ENCODE results near the gene PCDHGA2.

Gene PCDHGA2

GRCh38 chr5:141362719-141363118 is 24.2 kb downstream of the PCDHGA2 start:
- DNase-seq (ENCODE audit: low read depth): no peak
- H3K4me3 ChIP-seq (ENCODE audit: low read depth, low read length): no peak overlapping the region
- TF ChIP-seq CTCF (IDR thresholded peaks at IDR 0.05; ENCODE audit: low read depth, low read length, missing control alignments): no peak

- DNase-seq (ENCODE audit: low read depth): no peak
- H3K4me3 ChIP-seq (ENCODE audit: low read depth, low read length): no peak within 1 kb of the TSS
- TF ChIP-seq CTCF (IDR thresholded peaks at IDR 0.05; ENCODE audit: low read depth, low read length, missing control alignments): no peak
Measured at GRCh38 chr5:141363952-141364660, 25.5 kb downstream of the PCDHGA2 start, which contains the start of gene PCDHGA5. TSS of gene PCDHGA5 (plus strand) at chr5:141364162. CDS start at chr5:141364331, 169 bp downstream.

GRCh38 chr5:141366016-141366896 is 27.7 kb downstream of the PCDHGA2 start:
- no peak for DNase-seq (ENCODE audit: low read depth)
- no peak overlapping the region for H3K4me3 ChIP-seq (ENCODE audit: low read depth, low read length)
- TF ChIP-seq CTCF (IDR thresholded peaks at IDR 0.05; ENCODE audit: low read depth, low read length, missing control alignments): no peak

GRCh38 chr5:141369994-141370848 is 31.7 kb downstream of the PCDHGA2 start, which contains the start of gene PCDHGB3:
TSS of gene PCDHGB3 (plus strand) at chr5:141370242. CDS start at chr5:141370395, 153 bp downstream.
- peak within 1 kb of the TSS; percentile 58 for H3K4me3 ChIP-seq (ENCODE audit: low read depth, low read length)
- DNase-seq (ENCODE audit: low read depth): peak; percentile 60
- TF ChIP-seq CTCF (IDR thresholded peaks at IDR 0.05; ENCODE audit: low read depth, low read length, missing control alignments): peak; percentile 72

GRCh38 chr5:141371572-141372475 is 33.3 kb downstream of the PCDHGA2 start:
- no peak for DNase-seq (ENCODE audit: low read depth)
- no peak for TF ChIP-seq CTCF (IDR thresholded peaks at IDR 0.05; ENCODE audit: low read depth, low read length, missing control alignments)
- H3K4me3 ChIP-seq (ENCODE audit: low read depth, low read length): no peak overlapping the region

All from GM12864 (cell line).